ENCODE measurements around the gene PARP11. TPM values are rescaled to one million over a fixed set of nuclear protein-coding genes. Genes with fewer than 3 reads are reported as not detected.

PARP11 gene
- total RNA-seq, 1 experiment from 2014 or later, result 11.3 TPM

DNA sequence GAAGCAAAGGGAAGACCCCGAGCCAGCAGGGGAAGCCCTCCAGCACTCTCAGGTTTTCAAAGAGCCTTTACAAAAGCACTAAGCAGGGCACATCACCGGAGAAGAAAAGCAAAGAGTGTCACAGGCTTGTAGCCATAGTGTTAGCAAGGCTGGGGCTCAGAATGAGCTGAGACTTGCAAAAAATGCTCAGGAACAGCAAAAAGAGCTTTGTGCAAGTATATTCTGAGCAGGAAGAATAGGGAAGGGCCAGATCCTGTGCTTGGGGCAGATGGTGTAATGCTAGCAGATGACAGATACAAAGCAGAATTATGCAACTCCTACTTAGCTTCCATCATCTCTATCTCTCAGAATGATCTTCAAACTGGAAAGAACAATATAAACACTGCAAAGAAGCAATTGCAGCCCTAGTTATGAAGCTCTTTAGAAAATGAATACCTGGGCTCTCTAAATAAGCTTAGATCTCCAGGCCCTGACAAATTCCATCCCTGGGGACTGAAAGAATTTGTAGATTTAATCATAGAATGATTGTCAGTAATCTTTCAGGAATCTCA is 23.7 kb upstream of the PARP11 start:
- no peak overlapping the region for H3K4me2 ChIP-seq (ENCODE audit: insufficient read depth, insufficient read length, low read length)
- no peaks in the 10 kb centered on the region for H4K20me1 ChIP-seq (ENCODE audit: control insufficient read depth, insufficient read depth, insufficient read length)
- no peak overlapping the region for H3K23ac ChIP-seq (ENCODE audit: insufficient read length, low read depth, low read length)
- no peak overlapping the region for H2BK120ac ChIP-seq (ENCODE audit: low read depth, low read length, poor library complexity, severe bottlenecking)
- no peaks in the 10 kb centered on the region for H3K27me3 ChIP-seq (ENCODE audit: insufficient read depth, low read length)
- H3K27ac ChIP-seq (ENCODE audit: insufficient read length, low read depth, low read length), result no peak overlapping the region
- Mint-ChIP-seq H3K9me3 (no peaks in the 10 kb centered on the region), H3K4me1 (peaks cover 6 to 9% of the 10 kb centered on the region in 2 experiments), H3K36me3 (ENCODE audit: insufficient read depth in 1 of 3, low read depth in 3 of 3) (no peaks in the 10 kb centered on the region), H3K4me3 (no peak overlapping the region), H3K27me3 (ENCODE audit: low read depth) (no peaks in the 10 kb centered on the region), H3K27ac (no peak overlapping the region)
- H3K9me3 ChIP-seq (ENCODE audit: control insufficient read depth, low read depth, low read length), result no peaks in the 10 kb centered on the region
- H4K8ac ChIP-seq (replicated peaks; ENCODE audit: insufficient read length, low read depth, low read length), result no peak overlapping the region
- WGBS (ENCODE audit: extremely low coverage, insufficient read length, low lambda C conversion rate), result no CpG with 5 or more reads among the region's 2 CpGs
- no peak overlapping the region for H2AK5ac ChIP-seq (ENCODE audit: insufficient read length, low read length)
- H2AFZ ChIP-seq (ENCODE audit: low read length), result no peak overlapping the region
- H3K18ac ChIP-seq (ENCODE audit: insufficient read length, low read depth, low read length), result no peak overlapping the region
- H3K79me2 ChIP-seq (ENCODE audit: insufficient read depth, low read length), result no peaks in the 10 kb centered on the region
- H3K79me1 ChIP-seq (ENCODE audit: insufficient read depth, low read depth, low read length, poor library complexity, severe bottlenecking), result no peaks in the 10 kb centered on the region
- TF ChIP-seq, protein P1, sequence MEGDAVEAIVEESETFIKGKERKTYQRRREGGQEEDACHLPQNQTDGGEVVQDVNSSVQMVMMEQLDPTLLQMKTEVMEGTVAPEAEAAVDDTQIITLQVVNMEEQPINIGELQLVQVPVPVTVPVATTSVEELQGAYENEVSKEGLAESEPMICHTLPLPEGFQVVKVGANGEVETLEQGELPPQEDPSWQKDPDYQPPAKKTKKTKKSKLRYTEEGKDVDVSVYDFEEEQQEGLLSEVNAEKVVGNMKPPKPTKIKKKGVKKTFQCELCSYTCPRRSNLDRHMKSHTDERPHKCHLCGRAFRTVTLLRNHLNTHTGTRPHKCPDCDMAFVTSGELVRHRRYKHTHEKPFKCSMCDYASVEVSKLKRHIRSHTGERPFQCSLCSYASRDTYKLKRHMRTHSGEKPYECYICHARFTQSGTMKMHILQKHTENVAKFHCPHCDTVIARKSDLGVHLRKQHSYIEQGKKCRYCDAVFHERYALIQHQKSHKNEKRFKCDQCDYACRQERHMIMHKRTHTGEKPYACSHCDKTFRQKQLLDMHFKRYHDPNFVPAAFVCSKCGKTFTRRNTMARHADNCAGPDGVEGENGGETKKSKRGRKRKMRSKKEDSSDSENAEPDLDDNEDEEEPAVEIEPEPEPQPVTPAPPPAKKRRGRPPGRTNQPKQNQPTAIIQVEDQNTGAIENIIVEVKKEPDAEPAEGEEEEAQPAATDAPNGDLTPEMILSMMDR (conservative IDR thresholded peaks at IDR 0.05), result no peak
- no peak overlapping the region for H4K91ac ChIP-seq (ENCODE audit: insufficient read length, low read depth, low read length)
- no peak overlapping the region for H3K9ac ChIP-seq (ENCODE audit: extremely low read depth, insufficient read length, low read length)
- H3T11ph ChIP-seq (ENCODE audit: low read length), result no peak overlapping the region
- no peak overlapping the region for H2BK12ac ChIP-seq (ENCODE audit: insufficient read length, low read depth, low read length)
- no peak overlapping the region for H2BK5ac ChIP-seq (ENCODE audit: insufficient read length, low read length)
- DNase-seq, result no peak
- no peaks in the 10 kb centered on the region for H3K23me2 ChIP-seq (ENCODE audit: insufficient read length, low read depth, low read length, poor library complexity, severe bottlenecking)
- no peak overlapping the region for H3K14ac ChIP-seq (ENCODE audit: insufficient read depth, low read length)
- H4K5ac ChIP-seq (ENCODE audit: insufficient read length, low read depth, low read length), result no peak overlapping the region
- H3K4me1 ChIP-seq (ENCODE audit: insufficient read depth, low read length), result no peaks in the 10 kb centered on the region
- H2BK20ac ChIP-seq (ENCODE audit: low read depth, low read length, poor library complexity, severe bottlenecking), result no peak overlapping the region
- H2BK15ac ChIP-seq (ENCODE audit: low read depth, low read length), result no peak overlapping the region
- H3K4ac ChIP-seq (ENCODE audit: low read depth, low read length), result no peak overlapping the region
- H3K56ac ChIP-seq (ENCODE audit: insufficient read length, low read depth, low read length), result no peak overlapping the region

Data from H9 (cell line).